Left cardiac atrium (tissue), 4 donors: Measurements from ENCODE around the gene DUSP28. TPM values are rescaled to one million over a fixed set of nuclear protein-coding genes. Genes with fewer than 3 reads are reported as not detected.
"Not testable (repeated sequence)": the region's sequence is repeated elsewhere in the genome, so short reads cannot be mapped to it uniquely, and the experiment has no call there.

Source experiments
- ATAC-seq, 2 donors: fragments of 200-7000 bp; cut with Tn5 transposase; one replicate each; pipeline ENCODE4 v1.9.1; 2020; ENCODE audit warnings: mild to moderate bottlenecking in 2 of 2, moderate library complexity in 2 of 2
- DNase-seq: peaks from one replicate; pipeline ENCODE4 v3.0.0-alpha.2; 2020
- intact Hi-C, 2 donors: fragments of 100-400 bp; cut with DNase I; formaldehyde crosslinking; loops; one replicate each; pipeline versions ENCODE4 v1.14.1 to v1.15.1; 2022 to 2023
- total RNA-seq, 2 donors: library from RNA; stranded (reverse); fragmentation: NEBNext Ultra II Directional; extraction: Animal tissue kit (Norgen Biotek cat#: 25700); gene quantifications; one replicate each; pipeline ENCODE4 v1.2.1, GENCODE V29; 2021
- donor health status: DM: no; HTN: yes; CAD: no.
- donor health status: DM: no; HTN: yes; CAD: no; lungs with severe emphysema.
- donor health status: DM: yes; HTN: yes; CAD: no.
- donor health status: Dilated cardiomyopathy.

DUSP28 gene
- total RNA-seq, 2 donors from 2014 or later, result 8.1 to 8.2 TPM

DNA sequence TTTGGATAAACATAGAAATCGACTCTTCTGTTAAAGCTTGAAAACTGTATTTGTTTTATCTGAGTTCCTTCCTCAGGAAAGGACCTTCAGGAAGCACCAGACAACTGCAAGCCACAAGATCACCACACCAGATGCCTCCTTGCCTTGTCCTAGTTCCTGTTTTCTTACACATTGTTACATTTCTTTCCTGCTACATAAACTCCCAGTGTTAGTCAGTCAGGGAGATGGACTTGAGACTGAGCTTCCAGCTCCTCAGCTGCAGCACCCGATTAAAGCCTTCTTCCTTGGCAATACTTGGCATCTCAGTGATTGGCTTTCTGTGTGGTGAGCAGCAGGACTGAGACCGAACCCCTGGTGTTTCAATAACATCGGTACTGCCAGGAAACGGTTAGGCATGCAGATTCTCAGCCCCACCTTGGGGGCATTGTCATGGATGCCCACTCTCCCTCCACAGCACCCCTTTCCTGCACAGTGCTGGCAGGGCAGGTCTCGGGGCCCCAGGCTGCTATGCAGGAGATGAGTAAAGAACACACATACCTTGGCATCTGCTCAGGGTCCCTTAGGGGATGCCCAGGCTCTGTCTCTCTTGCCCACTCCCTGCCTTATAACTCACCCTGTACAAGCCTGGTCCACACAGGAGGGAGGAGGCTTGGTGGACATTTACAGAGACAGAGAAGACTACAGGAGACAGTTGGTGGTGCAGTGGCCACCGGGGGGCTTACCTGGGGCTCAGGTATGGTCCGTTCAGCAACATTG is 35.0 kb upstream of the DUSP28 start:
- ATAC-seq, result no peak
- DNase-seq, result peak; percentile 8
- intact Hi-C loops, result no loop called here

GRCh38 chr2:240525802-240526201 is 34.4 kb upstream of the DUSP28 start:
- no peak for ATAC-seq
- no peak for DNase-seq
- intact Hi-C loops, result no loop called here

DNA sequence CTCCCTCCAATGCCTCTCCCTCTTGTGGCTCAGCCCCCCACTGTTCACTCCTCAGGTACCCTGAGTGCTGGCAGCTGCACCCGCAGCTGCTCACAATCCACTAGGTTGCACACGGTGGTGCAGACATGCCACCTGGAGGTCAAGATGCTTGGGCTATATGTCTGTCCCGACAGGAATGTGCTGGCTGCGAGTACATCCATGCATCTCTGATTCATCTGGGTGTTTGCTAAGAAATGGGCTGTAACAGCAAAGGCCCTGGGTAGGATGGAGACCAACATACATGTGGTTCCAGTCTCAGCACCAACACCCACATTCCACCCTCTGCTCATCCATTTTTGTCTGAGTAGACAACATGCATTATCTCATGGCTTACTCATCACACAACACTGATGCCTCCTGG is 33.6 kb upstream of the DUSP28 start:
- intact Hi-C loops, result no loop called here
- ATAC-seq, result no peak
- no peak for DNase-seq

GRCh38 chr2:240527153-240527750 is 32.9 kb upstream of the DUSP28 start:
- ATAC-seq (no peak), DNase-seq (no peak)
- intact Hi-C loops, result no loop called here

GRCh38 chr2:240528406-240529040 is 31.6 kb upstream of the DUSP28 start:
- intact Hi-C loops, result no loop called here
- DNase-seq (no peak), ATAC-seq (no peak)

GRCh38 chr2:240529344-240529999 is 30.7 kb upstream of the DUSP28 start:
- intact Hi-C loops, result no loop called here
- no peak for DNase-seq
- no peak for ATAC-seq

GRCh38 chr2:240530181-240530580 is 30.0 kb upstream of the DUSP28 start:
- ATAC-seq (no peak), DNase-seq (no peak)
- intact Hi-C loops, result no loop called here

DNA sequence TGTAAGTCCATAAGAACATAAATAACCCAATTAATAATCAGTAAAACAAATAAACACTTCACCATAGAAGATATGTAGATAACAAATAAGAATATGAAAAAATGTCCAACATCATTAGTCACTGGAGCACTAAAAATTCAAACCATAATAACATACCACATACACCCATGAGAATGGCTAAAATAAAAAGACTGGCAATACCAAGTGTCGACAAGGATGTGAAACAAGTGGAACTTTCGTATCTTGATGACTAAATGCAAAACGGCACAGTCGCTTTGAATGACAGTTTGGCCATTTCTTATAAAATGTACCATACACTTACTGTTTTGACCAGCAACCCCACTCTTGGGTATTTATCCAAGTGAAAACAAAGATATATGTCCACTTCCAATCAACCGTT is 29.1 kb upstream of the DUSP28 start:
- ATAC-seq, result no peak
- intact Hi-C loops, result no loop called here
- DNase-seq, result no peak

DNA sequence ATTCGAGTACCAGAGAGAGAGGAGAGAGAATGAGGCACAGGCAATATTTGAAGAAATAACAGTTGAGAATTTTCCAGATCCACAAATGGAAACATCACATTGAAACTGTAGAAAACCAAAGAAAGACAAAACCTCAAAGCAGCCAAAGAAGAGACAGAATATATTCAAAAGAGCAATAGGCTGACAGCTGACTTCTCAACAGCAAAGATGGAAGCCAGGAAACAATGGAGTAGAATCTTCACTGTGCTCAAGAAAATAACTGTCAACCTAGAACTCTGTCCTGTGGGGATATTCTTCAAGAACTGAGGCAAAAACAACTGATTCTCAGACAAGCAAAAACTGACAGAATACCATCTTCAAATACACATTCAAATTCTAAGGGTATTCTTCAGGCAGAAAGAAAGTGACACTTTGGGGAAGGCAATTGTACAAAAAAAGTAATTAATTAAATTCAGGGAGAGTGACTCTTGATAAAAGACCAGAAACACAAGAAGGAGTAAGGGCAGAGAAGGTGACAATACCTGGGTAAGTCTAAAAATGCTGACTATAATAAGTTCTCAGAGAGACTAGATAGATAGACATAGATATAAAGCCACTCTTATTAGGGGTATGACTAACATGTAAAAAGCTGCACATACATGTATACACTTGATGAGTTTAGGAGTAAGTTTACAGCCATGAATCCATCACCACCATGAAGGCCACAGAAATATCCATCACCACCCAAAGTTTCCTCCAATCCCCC is 28.0 kb upstream of the DUSP28 start:
- intact Hi-C loops, result no loop called here
- no peak for DNase-seq
- ATAC-seq, result no peak

DNA sequence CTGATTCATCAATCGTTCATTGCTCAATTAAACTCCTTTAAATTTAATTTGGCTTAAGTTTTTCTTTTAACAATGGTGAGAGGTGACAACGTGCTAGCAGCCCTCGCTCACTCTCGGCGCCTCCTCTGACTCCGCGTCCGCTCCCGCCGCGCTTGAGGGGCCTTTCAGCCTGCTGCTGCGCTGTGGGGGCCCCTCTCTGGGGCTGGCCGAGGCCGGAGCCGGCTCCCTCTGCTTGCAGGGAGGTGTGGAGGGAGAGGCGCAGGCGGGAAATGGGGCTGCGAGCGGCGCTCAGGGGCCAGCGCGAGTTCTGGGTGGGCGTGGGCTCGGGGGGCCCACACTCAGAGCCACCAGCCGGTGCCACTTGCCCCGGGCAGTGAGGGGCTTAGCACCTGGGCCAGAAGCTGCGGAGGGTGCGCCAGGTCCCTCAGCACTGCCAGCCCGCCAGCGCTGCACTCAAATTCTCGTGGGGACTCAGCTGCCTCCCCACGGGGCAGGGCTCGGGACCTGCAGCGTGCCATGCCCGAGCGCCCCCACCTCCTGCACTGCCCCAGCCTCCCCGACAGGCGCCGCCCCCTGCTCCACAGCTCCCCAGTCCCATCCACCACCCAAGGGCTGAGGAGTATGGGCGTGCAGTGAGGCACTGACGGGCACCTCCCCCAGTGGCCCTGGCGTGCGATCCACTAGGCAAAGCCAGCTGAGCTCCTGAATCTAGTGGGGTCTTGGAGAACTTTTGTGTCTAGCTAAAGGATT is 22.0 kb upstream of the DUSP28 start:
- DNase-seq, result no peak
- ATAC-seq, result no peak
- intact Hi-C loops, result no loop called here

DNA sequence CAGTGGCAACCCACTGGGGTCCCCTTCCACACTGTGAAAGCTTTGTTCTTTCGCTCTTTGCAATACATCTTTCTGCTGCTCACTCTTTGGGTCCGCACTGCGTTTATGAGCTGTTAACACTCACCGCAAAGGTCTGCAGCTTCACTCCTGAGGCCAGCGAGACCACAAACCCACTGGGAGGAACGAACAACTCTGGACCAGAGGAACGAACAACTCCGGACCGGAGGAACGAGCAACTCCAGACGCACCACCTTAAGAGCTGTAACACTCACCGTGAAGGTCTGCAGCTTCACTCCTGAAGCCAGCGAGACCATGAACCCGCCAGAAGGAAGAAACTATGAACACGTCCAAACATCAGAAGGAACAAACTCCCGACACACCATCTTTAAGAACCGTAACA is 21.1 kb upstream of the DUSP28 start:
- DNase-seq, intact Hi-C loops, ATAC-seq: not testable (repeated sequence)

DNA sequence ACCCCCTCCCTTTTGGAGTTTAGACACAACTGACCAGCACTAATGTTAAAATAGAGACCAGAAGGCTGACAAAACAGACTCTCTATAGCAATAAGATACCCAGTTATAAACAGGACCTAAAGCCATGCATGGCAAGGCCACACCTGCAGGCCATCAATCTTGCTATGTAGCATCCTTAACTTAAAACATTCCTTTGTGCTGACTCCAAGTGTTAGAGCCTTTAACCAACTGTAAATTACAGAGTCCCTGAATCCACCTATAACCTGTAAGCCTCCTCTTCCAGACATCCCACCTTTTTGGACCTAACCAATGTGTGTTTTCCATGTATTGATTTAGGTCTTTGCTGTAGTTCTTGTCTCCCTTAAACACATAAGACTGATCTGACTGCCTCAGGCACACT is 20.3 kb upstream of the DUSP28 start:
- ATAC-seq (no peak), DNase-seq (no peak)
- intact Hi-C loops, result no loop called here

GRCh38 chr2:240551288-240551687 is 8.9 kb upstream of the DUSP28 start:
- intact Hi-C loops, result no loop called here
- no peak for DNase-seq
- no peak for ATAC-seq

- DNase-seq (no peak), ATAC-seq (no peak)
- intact Hi-C loops, result no loop called here
Observed at GRCh38 chr2:240551811-240552210, 8.3 kb upstream of the DUSP28 start.

- intact Hi-C loops, result no loop called here
- no peak for DNase-seq
Observed at GRCh38 chr2:240553956-240554480, 6.1 kb upstream of the DUSP28 start.

DNA sequence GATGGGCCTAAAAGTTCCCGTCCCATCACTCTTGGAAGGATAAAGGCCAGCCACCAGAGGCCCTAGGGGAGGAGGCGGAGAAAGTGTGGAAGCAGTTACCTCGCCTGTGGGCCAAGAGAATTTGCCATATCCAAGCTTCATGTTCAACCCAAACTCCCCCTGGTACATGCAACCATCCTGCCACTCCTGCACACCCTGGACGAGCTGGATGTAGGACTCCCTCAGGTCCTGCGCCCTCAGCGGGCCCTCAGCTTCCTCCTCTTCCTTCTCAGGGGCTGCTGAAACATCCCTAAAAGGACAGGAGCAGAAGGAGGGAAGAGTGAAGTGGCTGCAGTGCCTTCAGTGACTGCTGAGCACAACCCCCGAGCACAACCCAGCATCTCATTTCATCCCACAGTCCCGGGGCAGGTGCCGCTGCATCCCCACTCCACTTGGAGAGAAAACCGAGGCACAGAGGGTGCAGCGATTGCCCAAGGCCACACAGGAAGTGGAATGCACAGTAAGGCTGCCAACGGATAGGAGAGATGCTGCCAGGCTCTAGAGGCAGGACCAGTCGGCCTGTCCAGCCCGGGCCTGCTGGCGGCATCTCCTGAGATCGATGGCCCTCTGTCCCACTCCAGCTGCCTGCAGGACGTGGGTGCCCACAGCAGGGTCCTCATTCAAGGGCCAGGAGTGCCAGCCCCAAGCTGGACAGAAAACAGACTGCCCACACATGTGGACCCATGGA is 5.2 kb upstream of the DUSP28 start:
- ATAC-seq, result no peak

More at GRCh38 chr2:240553956-240554480, 6.1 kb upstream of the DUSP28 start:
- no peak for ATAC-seq

DNA sequence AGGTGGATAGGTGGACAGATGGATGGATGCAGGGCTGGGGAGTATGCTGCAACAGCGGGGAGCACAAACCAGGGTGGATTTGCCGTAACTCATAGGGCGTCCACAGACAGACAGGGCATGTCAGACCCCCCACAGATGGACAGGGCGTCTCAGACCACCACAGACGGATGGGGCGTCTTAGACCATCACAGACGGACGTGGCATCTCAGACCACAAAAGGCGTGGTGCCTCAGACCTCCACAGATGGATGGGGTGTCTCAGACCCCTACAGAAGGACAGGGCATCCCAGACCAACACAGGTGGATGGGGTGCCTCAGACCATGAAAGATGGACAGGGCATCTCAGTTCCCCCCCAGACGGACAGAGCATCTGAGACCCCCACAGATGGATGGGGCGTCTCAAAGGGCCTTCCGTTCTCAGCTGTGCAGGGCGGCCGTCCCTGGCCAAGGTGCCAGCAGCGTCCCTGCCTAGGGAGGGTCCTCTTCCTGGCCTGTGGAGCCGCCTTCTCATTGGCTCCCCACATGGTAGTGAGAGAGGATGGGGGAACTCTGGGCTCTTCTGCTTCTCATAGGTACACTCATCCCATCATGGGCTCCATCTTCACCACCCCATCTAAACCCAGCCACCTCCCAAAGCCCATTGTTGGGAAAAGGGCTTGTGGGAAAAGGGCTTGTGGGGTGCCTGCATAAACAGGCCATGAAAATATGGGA is 4.5 kb upstream of the DUSP28 start:
- intact Hi-C loops, result no loop called here
- ATAC-seq (no peak), DNase-seq (peak; percentile 18)

More for the DNA sequence above, 5.2 kb upstream of the DUSP28 start:
- DNase-seq, result no peak
- intact Hi-C loops, result no loop called here
